ENCODE data around the gene VGLL3. TPM values are rescaled to one million over a fixed set of nuclear protein-coding genes. Genes with fewer than 3 reads are reported as not detected.

The VGLL3 gene
- total and polyA plus RNA-seq, 2 experiments from 2014 or later = 1.4 to 7.3 TPM

DNA sequence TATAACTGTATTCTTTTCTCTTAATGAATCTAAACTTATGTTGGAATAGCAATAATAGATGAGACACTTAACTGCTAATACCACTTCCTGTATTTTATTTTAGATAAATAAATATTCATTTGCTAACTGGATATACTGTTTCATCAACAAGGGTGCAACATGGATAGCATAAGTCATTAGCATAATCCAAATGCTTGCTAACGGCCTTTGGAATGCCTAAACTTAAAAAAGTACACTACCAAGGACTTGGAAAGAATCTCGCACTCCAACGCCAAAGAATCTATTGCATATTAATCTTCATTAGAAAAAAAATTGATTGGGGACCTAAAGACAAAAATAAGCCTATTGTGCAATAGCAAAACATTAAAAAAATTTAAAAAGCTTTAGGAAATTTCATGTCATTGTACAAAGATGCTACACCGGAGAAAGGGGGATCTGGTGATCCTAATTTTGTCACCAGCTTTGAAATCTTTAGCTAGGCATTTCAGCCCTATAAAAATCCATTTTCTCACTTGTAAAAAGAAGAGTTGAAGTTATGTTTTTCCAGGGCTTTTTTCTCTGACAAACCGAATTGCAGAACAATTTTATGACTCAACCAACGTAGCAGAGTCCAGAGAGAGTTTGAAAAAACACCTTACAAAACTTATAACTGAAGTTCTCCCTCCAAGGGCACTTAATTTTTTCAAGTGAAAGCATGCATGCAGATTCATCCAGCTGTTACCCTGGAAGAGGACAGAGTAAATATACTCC lies 4.1 kb downstream of the VGLL3 start (continued):
- TF ChIP-seq, protein P1, sequence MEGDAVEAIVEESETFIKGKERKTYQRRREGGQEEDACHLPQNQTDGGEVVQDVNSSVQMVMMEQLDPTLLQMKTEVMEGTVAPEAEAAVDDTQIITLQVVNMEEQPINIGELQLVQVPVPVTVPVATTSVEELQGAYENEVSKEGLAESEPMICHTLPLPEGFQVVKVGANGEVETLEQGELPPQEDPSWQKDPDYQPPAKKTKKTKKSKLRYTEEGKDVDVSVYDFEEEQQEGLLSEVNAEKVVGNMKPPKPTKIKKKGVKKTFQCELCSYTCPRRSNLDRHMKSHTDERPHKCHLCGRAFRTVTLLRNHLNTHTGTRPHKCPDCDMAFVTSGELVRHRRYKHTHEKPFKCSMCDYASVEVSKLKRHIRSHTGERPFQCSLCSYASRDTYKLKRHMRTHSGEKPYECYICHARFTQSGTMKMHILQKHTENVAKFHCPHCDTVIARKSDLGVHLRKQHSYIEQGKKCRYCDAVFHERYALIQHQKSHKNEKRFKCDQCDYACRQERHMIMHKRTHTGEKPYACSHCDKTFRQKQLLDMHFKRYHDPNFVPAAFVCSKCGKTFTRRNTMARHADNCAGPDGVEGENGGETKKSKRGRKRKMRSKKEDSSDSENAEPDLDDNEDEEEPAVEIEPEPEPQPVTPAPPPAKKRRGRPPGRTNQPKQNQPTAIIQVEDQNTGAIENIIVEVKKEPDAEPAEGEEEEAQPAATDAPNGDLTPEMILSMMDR (conservative IDR thresholded peaks at IDR 0.05; ENCODE audit: low read depth in 2 of 2) = no peak

DNA sequence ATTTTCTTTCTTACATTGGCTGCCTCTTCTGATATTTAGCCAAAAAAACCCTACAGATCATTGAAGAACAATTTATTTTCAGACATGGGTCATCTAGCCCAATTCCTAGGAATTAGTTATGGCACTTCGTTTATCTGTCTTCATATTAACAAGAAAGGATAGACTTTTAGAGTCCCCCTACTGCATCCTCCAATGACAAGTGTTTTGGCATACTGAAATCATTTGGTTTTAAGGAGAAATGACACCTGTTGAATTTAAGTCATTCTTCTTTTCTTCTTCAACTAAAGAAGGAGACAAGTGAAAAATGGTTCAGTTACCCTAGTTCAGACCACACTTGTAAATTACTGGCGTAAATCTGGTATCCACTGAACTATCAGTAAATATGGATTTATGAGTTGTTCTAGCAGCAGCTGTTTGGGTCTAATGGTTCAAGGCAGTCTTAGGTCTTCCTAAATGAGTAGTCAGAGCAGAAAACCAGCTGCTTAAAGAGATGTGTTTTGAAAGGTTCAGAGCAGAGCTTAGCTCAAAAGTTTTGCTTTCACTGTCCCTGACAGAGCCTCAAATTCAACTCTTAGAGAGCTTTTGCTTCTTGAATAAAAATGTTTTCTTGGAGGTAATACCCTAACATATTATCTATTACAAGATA lies 5.6 kb downstream of the VGLL3 start:
- no peaks in the 10 kb centered on the region for H3K36me3 ChIP-seq (ENCODE audit: insufficient read depth)
- Mint-ChIP-seq H3K9me3 (no peaks in the 10 kb centered on the region), H3K4me1 (peaks cover 9% of the 10 kb centered on the region), H3K4me3 (no peak overlapping the region), H3K36me3 (ENCODE audit: low read depth) (no peaks in the 10 kb centered on the region), H3K27me3 (ENCODE audit: insufficient read depth, low read depth, poor library complexity) (peaks cover 12% of the 10 kb centered on the region), H3K27ac (no peak overlapping the region)
- DNase-seq (ENCODE audit: low spot score) (no peak), ATAC-seq (no peak)
- H2AFZ ChIP-seq = no peak overlapping the region
- no peaks in the 10 kb centered on the region for H3F3A ChIP-seq (replicated peaks; ENCODE audit: low read depth)
- H3K4me2 ChIP-seq = no peak overlapping the region
- no peaks in the 10 kb centered on the region for H4K20me1 ChIP-seq (replicated peaks; ENCODE audit: insufficient read depth)
- no peaks in the 10 kb centered on the region for H3K9me2 ChIP-seq (ENCODE audit: insufficient read depth)
- peaks cover 18% of the 10 kb centered on the region for H3K27me3 ChIP-seq (ENCODE audit: insufficient read depth)
- H3K4me3 ChIP-seq = no peak overlapping the region
- H3K4me1 ChIP-seq (ENCODE audit: insufficient read depth) = peaks cover 5% of the 10 kb centered on the region; the same call in 1 of the 2 replicates
- H3K79me2 ChIP-seq (replicated peaks; ENCODE audit: insufficient read depth) = no peaks in the 10 kb centered on the region
- H3K27ac ChIP-seq (ENCODE audit: low read depth) = no peak overlapping the region
- TF ChIP-seq, protein P2, sequence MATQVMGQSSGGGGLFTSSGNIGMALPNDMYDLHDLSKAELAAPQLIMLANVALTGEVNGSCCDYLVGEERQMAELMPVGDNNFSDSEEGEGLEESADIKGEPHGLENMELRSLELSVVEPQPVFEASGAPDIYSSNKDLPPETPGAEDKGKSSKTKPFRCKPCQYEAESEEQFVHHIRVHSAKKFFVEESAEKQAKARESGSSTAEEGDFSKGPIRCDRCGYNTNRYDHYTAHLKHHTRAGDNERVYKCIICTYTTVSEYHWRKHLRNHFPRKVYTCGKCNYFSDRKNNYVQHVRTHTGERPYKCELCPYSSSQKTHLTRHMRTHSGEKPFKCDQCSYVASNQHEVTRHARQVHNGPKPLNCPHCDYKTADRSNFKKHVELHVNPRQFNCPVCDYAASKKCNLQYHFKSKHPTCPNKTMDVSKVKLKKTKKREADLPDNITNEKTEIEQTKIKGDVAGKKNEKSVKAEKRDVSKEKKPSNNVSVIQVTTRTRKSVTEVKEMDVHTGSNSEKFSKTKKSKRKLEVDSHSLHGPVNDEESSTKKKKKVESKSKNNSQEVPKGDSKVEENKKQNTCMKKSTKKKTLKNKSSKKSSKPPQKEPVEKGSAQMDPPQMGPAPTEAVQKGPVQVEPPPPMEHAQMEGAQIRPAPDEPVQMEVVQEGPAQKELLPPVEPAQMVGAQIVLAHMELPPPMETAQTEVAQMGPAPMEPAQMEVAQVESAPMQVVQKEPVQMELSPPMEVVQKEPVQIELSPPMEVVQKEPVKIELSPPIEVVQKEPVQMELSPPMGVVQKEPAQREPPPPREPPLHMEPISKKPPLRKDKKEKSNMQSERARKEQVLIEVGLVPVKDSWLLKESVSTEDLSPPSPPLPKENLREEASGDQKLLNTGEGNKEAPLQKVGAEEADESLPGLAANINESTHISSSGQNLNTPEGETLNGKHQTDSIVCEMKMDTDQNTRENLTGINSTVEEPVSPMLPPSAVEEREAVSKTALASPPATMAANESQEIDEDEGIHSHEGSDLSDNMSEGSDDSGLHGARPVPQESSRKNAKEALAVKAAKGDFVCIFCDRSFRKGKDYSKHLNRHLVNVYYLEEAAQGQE (IDR thresholded peaks at IDR 0.05; ENCODE audit: unreplicated experiment) = no peak
- TF ChIP-seq CREB1 (CRISPR knock-in tag; IDR thresholded peaks at IDR 0.05; ENCODE audit: low read depth) (no peak), ZNF331 (CRISPR knock-in tag; IDR thresholded peaks at IDR 0.05; ENCODE audit: low read depth) (no peak), STAT1 (IDR thresholded peaks at IDR 0.05; ENCODE audit: unreplicated experiment) (no peak), JUNB (IDR thresholded peaks at IDR 0.05; ENCODE audit: unreplicated experiment) (no peak), EZH2 (IDR thresholded peaks at IDR 0.05; ENCODE audit: low read depth, unreplicated experiment) (no peak)
- TF ChIP-seq, protein P3, sequence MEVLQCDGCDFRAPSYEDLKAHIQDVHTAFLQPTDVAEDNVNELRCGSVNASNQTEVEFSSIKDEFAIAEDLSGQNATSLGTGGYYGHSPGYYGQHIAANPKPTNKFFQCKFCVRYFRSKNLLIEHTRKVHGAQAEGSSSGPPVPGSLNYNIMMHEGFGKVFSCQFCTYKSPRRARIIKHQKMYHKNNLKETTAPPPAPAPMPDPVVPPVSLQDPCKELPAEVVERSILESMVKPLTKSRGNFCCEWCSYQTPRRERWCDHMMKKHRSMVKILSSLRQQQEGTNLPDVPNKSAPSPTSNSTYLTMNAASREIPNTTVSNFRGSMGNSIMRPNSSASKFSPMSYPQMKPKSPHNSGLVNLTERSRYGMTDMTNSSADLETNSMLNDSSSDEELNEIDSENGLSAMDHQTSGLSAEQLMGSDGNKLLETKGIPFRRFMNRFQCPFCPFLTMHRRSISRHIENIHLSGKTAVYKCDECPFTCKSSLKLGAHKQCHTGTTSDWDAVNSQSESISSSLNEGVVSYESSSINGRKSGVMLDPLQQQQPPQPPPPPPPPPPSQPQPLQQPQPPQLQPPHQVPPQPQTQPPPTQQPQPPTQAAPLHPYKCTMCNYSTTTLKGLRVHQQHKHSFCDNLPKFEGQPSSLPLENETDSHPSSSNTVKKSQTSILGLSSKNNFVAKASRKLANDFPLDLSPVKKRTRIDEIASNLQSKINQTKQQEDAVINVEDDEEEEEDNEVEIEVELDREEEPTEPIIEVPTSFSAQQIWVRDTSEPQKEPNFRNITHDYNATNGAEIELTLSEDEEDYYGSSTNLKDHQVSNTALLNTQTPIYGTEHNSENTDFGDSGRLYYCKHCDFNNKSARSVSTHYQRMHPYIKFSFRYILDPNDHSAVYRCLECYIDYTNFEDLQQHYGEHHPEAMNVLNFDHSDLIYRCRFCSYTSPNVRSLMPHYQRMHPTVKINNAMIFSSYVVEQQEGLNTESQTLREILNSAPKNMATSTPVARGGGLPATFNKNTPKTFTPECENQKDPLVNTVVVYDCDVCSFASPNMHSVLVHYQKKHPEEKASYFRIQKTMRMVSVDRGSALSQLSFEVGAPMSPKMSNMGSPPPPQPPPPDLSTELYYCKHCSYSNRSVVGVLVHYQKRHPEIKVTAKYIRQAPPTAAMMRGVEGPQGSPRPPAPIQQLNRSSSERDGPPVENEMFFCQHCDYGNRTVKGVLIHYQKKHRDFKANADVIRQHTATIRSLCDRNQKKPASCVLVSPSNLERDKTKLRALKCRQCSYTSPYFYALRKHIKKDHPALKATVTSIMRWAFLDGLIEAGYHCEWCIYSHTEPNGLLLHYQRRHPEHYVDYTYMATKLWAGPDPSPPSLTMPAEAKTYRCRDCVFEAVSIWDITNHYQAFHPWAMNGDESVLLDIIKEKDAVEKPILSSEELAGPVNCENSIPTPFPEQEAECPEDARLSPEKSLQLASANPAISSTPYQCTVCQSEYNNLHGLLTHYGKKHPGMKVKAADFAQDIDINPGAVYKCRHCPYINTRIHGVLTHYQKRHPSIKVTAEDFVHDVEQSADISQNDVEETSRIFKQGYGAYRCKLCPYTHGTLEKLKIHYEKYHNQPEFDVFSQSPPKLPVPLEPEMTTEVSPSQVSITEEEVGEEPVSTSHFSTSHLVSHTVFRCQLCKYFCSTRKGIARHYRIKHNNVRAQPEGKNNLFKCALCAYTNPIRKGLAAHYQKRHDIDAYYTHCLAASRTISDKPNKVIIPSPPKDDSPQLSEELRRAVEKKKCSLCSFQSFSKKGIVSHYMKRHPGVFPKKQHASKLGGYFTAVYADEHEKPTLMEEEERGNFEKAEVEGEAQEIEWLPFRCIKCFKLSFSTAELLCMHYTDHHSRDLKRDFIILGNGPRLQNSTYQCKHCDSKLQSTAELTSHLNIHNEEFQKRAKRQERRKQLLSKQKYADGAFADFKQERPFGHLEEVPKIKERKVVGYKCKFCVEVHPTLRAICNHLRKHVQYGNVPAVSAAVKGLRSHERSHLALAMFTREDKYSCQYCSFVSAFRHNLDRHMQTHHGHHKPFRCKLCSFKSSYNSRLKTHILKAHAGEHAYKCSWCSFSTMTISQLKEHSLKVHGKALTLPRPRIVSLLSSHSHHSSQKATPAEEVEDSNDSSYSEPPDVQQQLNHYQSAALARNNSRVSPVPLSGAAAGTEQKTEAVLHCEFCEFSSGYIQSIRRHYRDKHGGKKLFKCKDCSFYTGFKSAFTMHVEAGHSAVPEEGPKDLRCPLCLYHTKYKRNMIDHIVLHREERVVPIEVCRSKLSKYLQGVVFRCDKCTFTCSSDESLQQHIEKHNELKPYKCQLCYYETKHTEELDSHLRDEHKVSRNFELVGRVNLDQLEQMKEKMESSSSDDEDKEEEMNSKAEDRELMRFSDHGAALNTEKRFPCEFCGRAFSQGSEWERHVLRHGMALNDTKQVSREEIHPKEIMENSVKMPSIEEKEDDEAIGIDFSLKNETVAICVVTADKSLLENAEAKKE (CRISPR knock-in tag; IDR thresholded peaks at IDR 0.05) = no peak
- TF ChIP-seq, protein P1 (conservative IDR thresholded peaks at IDR 0.05; ENCODE audit: low read depth in 2 of 2) = no peak

Measured in GM23338 (cell line).